HepG2 (cell line): ENCODE measurements around the gene SLC9B2. TPM values are rescaled to one million over a fixed set of nuclear protein-coding genes. Genes with fewer than 3 reads are reported as not detected.
A peak's percentile ranks its signal among the peaks of the same experiment; 100 is the strongest.

Experiments
- ATF1 ChIP-seq: IDR thresholded peaks from 2 replicates; pipeline ENCODE4 v1.6.1; 2016; ENCODE audit warnings: mild to moderate bottlenecking, control low read depth
- CBFB ChIP-seq: sonication (generic); formaldehyde crosslinking; IDR thresholded peaks from 2 replicates; pipeline ENCODE4 v1.4.0; 2020; ENCODE audit warnings: missing genetic modification reagents
- FOSL1 ChIP-seq: sonication (generic); formaldehyde crosslinking; IDR thresholded peaks from 2 replicates; pipeline ENCODE4 v1.9.0; 2021; ENCODE audit warnings: missing genetic modification reagents, borderline replicate concordance
- FOXK2 ChIP-seq: fragments of 450-650 bp; IDR thresholded peaks from 2 replicates; pipeline ENCODE4 v1.6.1; 2016
- HMG20B ChIP-seq: conservative IDR thresholded peaks from 2 replicates; pipeline ENCODE4 v1.6.1; 2016; ENCODE audit warnings: missing genetic modification reagents, missing compliant biosample characterization
- HOXD1 ChIP-seq: sonication (generic); formaldehyde crosslinking; IDR thresholded peaks from 2 replicates; pipeline ENCODE4 v1.5.0; 2020; ENCODE audit warnings: missing genetic modification reagents
- MTA3 ChIP-seq: sonication (generic); formaldehyde crosslinking; IDR thresholded peaks from 2 replicates; pipeline ENCODE4 v1.4.0; 2020; ENCODE audit warnings: missing genetic modification reagents
- NFATC3 ChIP-seq: sonication (generic); formaldehyde crosslinking; IDR thresholded peaks from 2 replicates; pipeline ENCODE4 v1.5.1; 2020; ENCODE audit warnings: mild to moderate bottlenecking, missing genetic modification reagents
- NFKB2 ChIP-seq: sonication (generic); formaldehyde crosslinking; IDR thresholded peaks from 2 replicates; pipeline ENCODE4 v1.4.0; 2020; ENCODE audit warnings: missing genetic modification reagents, borderline replicate concordance
- RBM22 ChIP-seq: fragments of 200-400 bp; formaldehyde crosslinking; optimal IDR thresholded peaks from 2 replicates; pipeline ENCODE3; 2017; ENCODE audit warnings: mild to moderate bottlenecking, low read length, moderate library complexity
- RFX5 ChIP-seq: IDR thresholded peaks from 2 replicates; pipeline ENCODE4 v1.6.1; 2011; ENCODE audit warnings: low read depth, low read length, improper control_type of control experiment
- SAFB2 ChIP-seq: sonication (generic); formaldehyde crosslinking; IDR thresholded peaks from 2 replicates; pipeline ENCODE4 v1.5.1; 2020; ENCODE audit warnings: missing genetic modification reagents, low read depth, mild to moderate bottlenecking, borderline replicate concordance
- SUZ12 ChIP-seq: fragments of 150-350 bp; IDR thresholded peaks from 2 replicates; pipeline ENCODE4 v1.6.1; 2014; ENCODE audit warnings: low read depth, low read length
- U2AF2 ChIP-seq: fragments of 200-400 bp; formaldehyde crosslinking; IDR thresholded peaks from 2 replicates; pipeline ENCODE4 v1.6.1; 2017; ENCODE audit warnings: low read depth, mild to moderate bottlenecking, low read length
- WIZ ChIP-seq: sonication (generic); formaldehyde crosslinking; IDR thresholded peaks from 2 replicates; pipeline ENCODE4 v1.5.1; 2020; ENCODE audit warnings: mild to moderate bottlenecking, missing genetic modification reagents
- YEATS2 ChIP-seq: sonication (generic); formaldehyde crosslinking; IDR thresholded peaks from 2 replicates; pipeline ENCODE4 v1.4.0; 2020; ENCODE audit warnings: missing genetic modification reagents, borderline replicate concordance
- ZBTB39 ChIP-seq: sonication (generic); formaldehyde crosslinking; IDR thresholded peaks from 2 replicates; pipeline ENCODE4 v1.5.0; 2020; ENCODE audit warnings: missing genetic modification reagents
- ZFP1 ChIP-seq: IDR thresholded peaks from 2 replicates; pipeline ENCODE4 v1.6.1; 2016
- ZFX ChIP-seq: sonication (generic); formaldehyde crosslinking; IDR thresholded peaks from 2 replicates; pipeline ENCODE4 v1.4.0; 2020; ENCODE audit warnings: mild to moderate bottlenecking, low read depth, missing genetic modification reagents, moderate library complexity
- ZNF20 ChIP-seq: sonication (generic); formaldehyde crosslinking; IDR thresholded peaks from 2 replicates; pipeline ENCODE4 v1.4.0; 2020; ENCODE audit warnings: mild to moderate bottlenecking, moderate library complexity, missing genetic modification reagents
- ZNF350 ChIP-seq: sonication (generic); formaldehyde crosslinking; IDR thresholded peaks from 2 replicates; pipeline ENCODE4 v1.4.0; 2020; ENCODE audit warnings: mild to moderate bottlenecking, low read depth, missing genetic modification reagents, borderline replicate concordance
- ZNF607 ChIP-seq: sonication (generic); formaldehyde crosslinking; IDR thresholded peaks from 2 replicates; pipeline ENCODE4 v1.5.1; 2020; ENCODE audit warnings: missing genetic modification reagents, mild to moderate bottlenecking, borderline replicate concordance
- ZNF772 ChIP-seq: sonication (generic); formaldehyde crosslinking; IDR thresholded peaks from 2 replicates; pipeline ENCODE4 v1.5.0; 2020; ENCODE audit warnings: mild to moderate bottlenecking, missing genetic modification reagents
- polyA plus RNA-seq, 8 experiments: library from polyadenylated mRNA; depleted of rRNA in 3 of 8; stranded (reverse) in 7 of 8; unstranded in 1 of 8; fragments of >200 nt; fragmentation: Illumina TruSeq in 4 of 8; extraction: Trizol in 4 of 8; gene quantifications; 2 replicates each; pipeline versions ENCODE4 v1.2.1 to v1.2.3, GENCODE V29; 2011 to 2016; ENCODE audit warnings: low read depth in 4 of 8, missing spikeins in 1 of 8, mixed read lengths in 1 of 8; ENCODE audit not compliant: insufficient read depth in 1 of 8
- total RNA-seq, 5 experiments: library from RNA; depleted of rRNA; stranded (reverse); fragments of >200 nt; fragmentation: Illumina TruSeq; extraction: Trizol; gene quantifications; 2 replicates each; pipeline ENCODE4 v1.2.3, GENCODE V29; 2016; ENCODE audit warnings: low read depth in 1 of 5
- TF ChIP-seq, protein P1 (sequence below): sonication (generic); formaldehyde crosslinking; IDR thresholded peaks from 2 replicates; pipeline ENCODE4 v1.4.0; 2020; ENCODE audit warnings: missing genetic modification reagents, borderline replicate concordance
- TF ChIP-seq, protein P2 (sequence below): sonication (generic); formaldehyde crosslinking; IDR thresholded peaks from 2 replicates; pipeline ENCODE4 v1.8.0; 2022; ENCODE audit warnings: missing genetic modification reagents, low read depth, mild to moderate bottlenecking, borderline replicate concordance

Gene SLC9B2
- total and polyA plus RNA-seq, 2 of the 13 experiments (the other 11 are each of a cell fraction or from before 2014, with no cell fraction given), result 23.5 to 38.5 TPM

- TF ChIP-seq HOXD1, result no peak; the same call in 1 of the 2 replicates
- TF ChIP-seq ZFP1 (CRISPR knock-in tag), result no peak
- TF ChIP-seq FOXK2, result no peak
- TF ChIP-seq U2AF2, result peak; percentile 56; the same call in 1 of the 2 replicates
- no peak for TF ChIP-seq CBFB (CRISPR knock-in tag)
- TF ChIP-seq WIZ, result no peak
- TF ChIP-seq ZNF350 (CRISPR knock-in tag), result peak; percentile 76
- no peak for TF ChIP-seq YEATS2 (CRISPR knock-in tag)
- no peak for TF ChIP-seq ATF1
- TF ChIP-seq ZNF20 (CRISPR knock-in tag), result no peak
- TF ChIP-seq RBM22, result no peak
- 0 out of 2 replicates have a peak, but pooled peaks have one; percentile 66 for TF ChIP-seq SAFB2
- peak; percentile 48; the same call in 1 of the 2 replicates for TF ChIP-seq ZNF772 (CRISPR knock-in tag)
- TF ChIP-seq, protein P1, sequence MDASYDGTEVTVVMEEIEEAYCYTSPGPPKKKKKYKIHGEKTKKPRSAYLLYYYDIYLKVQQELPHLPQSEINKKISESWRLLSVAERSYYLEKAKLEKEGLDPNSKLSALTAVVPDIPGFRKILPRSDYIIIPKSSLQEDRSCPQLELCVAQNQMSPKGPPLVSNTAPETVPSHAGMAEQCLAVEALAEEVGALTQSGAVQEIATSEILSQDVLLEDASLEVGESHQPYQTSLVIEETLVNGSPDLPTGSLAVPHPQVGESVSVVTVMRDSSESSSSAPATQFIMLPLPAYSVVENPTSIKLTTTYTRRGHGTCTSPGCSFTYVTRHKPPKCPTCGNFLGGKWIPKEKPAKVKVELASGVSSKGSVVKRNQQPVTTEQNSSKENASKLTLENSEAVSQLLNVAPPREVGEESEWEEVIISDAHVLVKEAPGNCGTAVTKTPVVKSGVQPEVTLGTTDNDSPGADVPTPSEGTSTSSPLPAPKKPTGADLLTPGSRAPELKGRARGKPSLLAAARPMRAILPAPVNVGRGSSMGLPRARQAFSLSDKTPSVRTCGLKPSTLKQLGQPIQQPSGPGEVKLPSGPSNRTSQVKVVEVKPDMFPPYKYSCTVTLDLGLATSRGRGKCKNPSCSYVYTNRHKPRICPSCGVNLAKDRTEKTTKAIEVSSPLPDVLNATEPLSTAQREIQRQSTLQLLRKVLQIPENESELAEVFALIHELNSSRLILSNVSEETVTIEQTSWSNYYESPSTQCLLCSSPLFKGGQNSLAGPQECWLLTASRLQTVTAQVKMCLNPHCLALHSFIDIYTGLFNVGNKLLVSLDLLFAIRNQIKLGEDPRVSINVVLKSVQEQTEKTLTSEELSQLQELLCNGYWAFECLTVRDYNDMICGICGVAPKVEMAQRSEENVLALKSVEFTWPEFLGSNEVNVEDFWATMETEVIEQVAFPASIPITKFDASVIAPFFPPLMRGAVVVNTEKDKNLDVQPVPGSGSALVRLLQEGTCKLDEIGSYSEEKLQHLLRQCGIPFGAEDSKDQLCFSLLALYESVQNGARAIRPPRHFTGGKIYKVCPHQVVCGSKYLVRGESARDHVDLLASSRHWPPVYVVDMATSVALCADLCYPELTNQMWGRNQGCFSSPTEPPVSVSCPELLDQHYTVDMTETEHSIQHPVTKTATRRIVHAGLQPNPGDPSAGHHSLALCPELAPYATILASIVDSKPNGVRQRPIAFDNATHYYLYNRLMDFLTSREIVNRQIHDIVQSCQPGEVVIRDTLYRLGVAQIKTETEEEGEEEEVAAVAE (CRISPR knock-in tag), result no peak; the same call in 1 of the 2 replicates
- TF ChIP-seq SUZ12, result no peak
- no peak for TF ChIP-seq ZBTB39
- TF ChIP-seq, protein P2, sequence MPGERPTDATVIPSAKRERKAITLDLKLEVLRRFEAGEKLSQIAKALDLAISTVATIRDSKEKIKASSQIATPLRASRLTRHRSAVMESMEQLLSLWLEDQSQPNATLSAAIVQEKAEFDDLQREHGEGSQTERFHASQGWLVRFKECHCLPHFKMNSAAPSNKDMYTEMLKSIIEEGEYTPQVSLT (CRISPR knock-in tag), result no peak
- TF ChIP-seq ZFX, result peak; percentile 95
- no peak for TF ChIP-seq NFATC3
- no peak for TF ChIP-seq RFX5
- TF ChIP-seq MTA3, result no peak
- TF ChIP-seq HMG20B, result 0 out of 2 replicates have a peak, but pooled peaks have one; percentile 7
- TF ChIP-seq NFKB2 (CRISPR knock-in tag), result peak; percentile 88; the same call in 1 of the 2 replicates
- no peak for TF ChIP-seq FOSL1 (CRISPR knock-in tag)
- peak; percentile 74; the same call in 1 of the 2 replicates for TF ChIP-seq ZNF607 (CRISPR knock-in tag)
Measured at GRCh38 chr4:103075894-103076746, 441 bp downstream of the SLC9B2 start (continued).
